LNCaP clone FGC (cell line): ENCODE data around the gene MAP3K8.

Source experiments
- DNase-seq: peaks from one replicate; pipeline ENCODE4 v3.0.0-alpha.2; 2011; ENCODE audit warnings: low read depth
- H3K4me3 ChIP-seq: 2 replicates; pipeline ENCODE4 v1.5.1; 2011; ENCODE audit warnings: mild to moderate bottlenecking, low read depth, low read length, control low read depth
- TF ChIP-seq, protein P1 (sequence below): IDR thresholded peaks from 2 replicates; pipeline ENCODE4 v1.5.1; 2012; ENCODE audit warnings: mild to moderate bottlenecking; ENCODE audit not compliant: control insufficient read depth, insufficient read depth; ENCODE audit errors: extremely low read depth

Gene MAP3K8

GRCh38 chr10:30391266-30391665 lies 42.7 kb upstream of the MAP3K8 start:
- no peak overlapping the region for H3K4me3 ChIP-seq
- DNase-seq = no peak
- TF ChIP-seq, protein P1, sequence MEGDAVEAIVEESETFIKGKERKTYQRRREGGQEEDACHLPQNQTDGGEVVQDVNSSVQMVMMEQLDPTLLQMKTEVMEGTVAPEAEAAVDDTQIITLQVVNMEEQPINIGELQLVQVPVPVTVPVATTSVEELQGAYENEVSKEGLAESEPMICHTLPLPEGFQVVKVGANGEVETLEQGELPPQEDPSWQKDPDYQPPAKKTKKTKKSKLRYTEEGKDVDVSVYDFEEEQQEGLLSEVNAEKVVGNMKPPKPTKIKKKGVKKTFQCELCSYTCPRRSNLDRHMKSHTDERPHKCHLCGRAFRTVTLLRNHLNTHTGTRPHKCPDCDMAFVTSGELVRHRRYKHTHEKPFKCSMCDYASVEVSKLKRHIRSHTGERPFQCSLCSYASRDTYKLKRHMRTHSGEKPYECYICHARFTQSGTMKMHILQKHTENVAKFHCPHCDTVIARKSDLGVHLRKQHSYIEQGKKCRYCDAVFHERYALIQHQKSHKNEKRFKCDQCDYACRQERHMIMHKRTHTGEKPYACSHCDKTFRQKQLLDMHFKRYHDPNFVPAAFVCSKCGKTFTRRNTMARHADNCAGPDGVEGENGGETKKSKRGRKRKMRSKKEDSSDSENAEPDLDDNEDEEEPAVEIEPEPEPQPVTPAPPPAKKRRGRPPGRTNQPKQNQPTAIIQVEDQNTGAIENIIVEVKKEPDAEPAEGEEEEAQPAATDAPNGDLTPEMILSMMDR = no peak

DNA sequence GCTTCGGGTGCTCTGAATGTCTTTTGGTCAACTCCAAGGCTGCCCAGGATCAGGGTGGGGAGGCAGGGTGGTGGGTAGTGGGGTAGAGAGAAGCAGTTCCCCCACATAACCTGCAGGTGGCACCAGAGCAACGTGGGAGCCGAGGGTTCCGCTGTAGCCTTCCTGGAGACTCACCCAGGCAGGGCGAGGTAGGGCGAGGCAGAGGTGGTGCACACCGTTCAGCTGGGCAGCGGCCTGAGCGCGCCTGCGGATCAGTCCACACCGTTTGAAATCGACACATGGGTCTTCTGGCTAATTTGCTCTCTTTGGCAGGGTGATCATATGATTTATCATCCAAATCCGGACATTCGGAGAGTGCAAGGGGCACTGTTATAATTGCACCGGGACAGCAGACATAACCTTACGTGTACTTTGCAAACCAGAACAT lies 41.4 kb upstream of the MAP3K8 start:
- peak; percentile 15 for DNase-seq
- TF ChIP-seq, protein P1 = peak; percentile 94
- no peak overlapping the region for H3K4me3 ChIP-seq

DNA sequence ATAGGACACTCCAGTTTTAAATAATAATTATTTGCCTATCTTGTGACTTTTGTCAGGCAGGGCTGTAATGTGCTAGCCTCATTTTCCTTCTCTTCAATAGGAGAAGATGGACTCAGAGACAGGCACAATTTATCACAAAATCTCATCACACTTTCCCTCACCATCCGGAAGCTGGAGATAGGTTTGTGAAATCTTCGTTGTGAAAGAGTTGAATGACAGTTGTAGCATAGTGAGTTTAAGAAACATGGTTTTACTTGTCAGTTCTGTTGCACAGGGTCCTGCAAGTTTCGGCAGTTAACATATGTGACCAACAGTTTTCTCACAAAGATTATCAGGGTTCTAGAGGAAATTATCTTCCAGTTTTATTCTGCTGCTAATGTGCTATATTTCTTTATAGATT lies 37.7 kb upstream of the MAP3K8 start:
- no peak overlapping the region for H3K4me3 ChIP-seq
- no peak for DNase-seq
- TF ChIP-seq, protein P1 = no peak

DNA sequence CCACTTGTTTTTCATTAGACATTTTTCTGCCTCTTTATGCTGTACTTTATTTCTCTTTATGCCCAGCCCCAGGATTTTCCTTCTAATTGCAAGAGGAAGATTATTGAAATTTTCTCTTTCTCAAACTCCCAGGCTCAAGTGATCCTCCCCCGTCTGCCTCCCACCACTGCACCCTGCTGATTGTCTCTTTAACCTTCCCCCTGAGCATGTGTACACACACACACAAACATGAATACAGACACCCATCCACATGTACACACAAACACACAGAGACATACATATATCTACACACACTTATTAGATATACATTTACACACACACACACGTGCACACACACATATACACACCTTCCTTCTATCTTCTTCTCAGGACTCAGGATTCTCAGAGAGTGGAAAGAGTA lies 37.3 kb upstream of the MAP3K8 start:
- TF ChIP-seq, protein P1 = no peak
- no peak overlapping the region for H3K4me3 ChIP-seq
- DNase-seq = no peak

- TF ChIP-seq, protein P1 = no peak
- DNase-seq = no peak
- no peak overlapping the region for H3K4me3 ChIP-seq
Observed at GRCh38 chr10:30398193-30398592, 35.8 kb upstream of the MAP3K8 start.

DNA sequence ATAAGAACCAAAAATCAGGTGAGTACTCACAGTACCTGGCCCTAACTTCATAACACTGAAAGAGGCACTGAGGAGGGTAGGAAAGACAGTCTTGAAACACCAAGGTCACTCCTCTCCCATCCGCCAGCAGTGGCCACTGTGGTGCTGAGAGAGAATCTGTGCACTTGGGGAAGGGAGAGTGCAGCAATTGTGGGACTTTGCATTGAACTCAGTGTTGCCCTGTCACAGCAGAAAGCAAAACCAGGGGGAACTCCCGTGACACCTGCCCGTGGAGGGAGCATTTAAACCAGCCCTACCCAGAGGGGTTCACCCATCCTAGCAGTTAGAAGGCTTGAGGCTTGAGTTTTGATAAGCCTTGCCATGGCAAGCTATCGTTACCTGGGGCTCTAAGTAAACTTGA lies 35.2 kb upstream of the MAP3K8 start:
- no peak overlapping the region for H3K4me3 ChIP-seq
- DNase-seq = no peak
- TF ChIP-seq, protein P1 = no peak

DNA sequence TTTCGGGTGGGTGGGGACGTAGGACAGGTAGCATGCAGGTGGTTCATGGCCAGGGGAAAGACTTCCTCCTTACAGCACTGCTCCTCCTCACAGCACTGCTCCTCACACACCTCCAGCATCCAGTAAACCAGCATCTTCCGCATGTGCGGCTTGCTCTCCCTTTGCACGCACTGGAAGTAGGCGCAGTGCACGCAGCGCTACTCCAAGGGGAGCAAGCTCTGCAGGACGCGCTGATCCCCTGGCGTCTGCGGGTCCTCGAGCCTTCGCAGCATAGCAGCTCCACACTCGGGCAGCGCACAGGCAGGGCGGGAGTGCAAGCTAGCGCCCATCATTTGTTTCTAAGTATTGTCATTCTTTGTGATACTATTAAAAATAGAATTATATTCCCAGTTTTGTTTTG lies 30.5 kb upstream of the MAP3K8 start:
- no peak for DNase-seq
- H3K4me3 ChIP-seq = no peak overlapping the region
- TF ChIP-seq, protein P1 = no peak
